Measurements from ENCODE around the gene FFAR2.
"Not testable (repeated sequence)": the region's sequence is repeated elsewhere in the genome, so short reads cannot be mapped to it uniquely, and the experiment has no call there.

Gene FFAR2

DNA sequence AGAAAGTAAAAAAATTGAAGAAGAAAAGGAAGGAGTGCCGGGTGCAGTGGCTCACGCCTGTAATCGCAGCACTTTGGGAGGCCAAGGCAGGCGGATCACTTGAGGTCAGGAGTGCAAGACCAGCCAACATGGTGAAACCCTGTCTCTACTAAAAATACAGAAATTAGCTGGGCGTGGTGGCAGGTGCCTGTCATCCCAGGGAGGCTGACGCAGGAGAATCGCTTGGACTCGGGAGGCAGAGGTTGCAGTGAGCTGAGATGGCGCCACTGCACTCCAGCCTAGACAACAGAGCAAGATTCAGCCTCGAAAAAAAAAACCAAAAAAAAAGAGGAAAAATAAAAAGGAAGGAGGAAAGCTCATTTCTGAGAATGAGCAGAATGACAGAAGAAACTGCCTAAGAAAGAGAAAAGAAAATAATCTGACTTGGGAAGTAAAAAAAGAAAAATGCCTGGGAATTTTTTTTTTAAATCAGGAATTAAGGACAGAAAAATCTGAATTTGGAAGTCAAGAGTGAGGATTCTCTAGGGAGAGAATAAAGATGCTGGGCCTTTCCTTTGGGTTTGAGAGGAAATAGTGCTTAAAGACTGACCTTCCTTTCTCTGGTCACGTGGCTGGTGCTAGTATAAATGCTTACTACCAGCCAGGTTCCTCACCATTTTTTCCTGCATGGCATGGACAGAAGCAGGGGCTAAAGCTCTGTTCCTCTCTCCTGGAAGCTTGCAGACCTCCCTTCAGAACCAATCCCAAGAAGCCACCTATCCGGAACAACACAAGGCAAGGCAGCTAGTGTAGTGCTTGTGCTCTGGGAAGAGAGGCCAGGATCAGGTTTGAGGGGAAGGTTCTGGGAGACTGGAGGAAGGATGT lies at the start of gene FFAR2:
Gene FFAR2 (plus strand): TSS at position 652 of the 864 bp plus-strand sequence. CDS start 1,458 bp downstream, outside the sequence.
- no peak for DNase-seq

DNA sequence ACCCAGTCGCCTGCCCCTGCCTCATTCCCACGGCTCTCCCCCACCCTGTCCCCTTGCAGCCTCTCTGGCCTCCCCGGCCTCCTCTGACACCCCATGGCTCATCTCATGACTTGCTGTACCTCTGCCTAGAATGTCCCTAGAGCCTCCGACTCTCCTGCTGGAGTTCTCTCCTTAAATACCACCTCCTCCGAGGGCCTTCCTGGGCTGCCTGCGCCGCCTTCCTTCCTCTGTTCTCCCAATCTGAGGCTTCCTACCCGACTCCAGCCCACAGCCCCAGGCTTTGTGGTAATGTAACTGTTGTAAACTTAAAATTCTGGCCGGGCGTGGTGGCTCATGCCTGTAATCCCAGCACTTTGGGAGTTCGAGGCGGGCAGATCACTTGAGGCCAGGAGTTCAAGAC lies 49.5 kb upstream of the FFAR2 start:
- no peak for DNase-seq

DNA sequence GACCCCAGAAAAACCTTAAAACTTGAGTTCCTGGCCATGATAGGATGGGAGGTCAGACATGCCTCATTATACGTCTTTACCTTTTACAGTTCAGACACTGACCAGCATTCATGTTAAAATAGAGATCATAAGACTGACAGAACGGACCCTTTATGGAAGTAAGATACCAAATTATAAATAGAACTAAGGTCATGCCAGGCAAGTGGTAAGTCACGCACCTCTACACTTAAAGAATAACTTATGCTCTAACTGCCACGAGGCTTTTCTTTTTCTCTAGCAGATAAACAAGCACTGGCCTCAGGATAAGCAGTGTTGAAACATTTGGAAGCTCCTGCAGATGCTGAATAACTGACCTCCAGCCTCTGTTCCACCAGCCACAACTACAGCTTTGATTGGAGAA lies 48.8 kb upstream of the FFAR2 start:
- DNase-seq: no peak

DNA sequence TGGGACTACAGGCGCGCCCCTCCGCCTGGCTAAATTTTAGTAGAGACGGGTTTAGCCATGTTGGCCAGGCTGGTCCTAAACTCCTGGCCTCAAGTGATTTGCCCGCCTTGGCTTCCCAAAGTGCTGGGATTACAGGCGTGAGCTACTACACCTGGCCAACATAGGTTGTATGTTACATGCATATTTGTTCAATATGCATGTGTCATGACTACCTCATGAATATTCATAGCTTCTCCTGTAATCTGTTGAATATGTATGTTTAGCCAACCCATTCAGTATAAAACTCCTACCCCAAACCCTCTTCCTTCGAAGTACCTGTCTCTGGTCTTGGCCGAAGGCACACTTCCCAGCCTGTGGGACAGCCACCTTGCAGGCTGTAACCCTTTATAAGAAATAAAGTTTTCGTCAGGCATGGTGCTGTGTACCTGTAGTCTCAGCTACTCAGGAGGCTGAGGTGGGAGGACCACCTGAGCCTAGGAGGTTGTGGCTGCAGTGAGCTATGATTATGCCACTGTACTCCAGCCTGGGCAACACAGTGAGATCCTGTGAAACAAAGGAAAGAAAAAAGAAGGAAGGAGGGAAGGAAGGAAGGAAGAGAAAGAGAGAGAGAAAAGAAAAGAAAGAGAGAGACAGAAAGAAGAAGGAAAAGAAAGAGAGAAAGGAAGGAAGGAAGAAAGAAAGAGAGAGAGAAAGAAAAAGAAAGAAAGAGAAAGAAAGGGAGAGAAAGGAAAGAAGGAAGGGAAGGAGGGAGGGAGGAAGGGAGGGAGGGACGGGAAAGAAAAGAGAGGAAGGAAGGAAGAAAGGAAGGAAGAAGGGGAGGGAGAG lies 47.9 kb upstream of the FFAR2 start:
- DNase-seq: no peak

DNA sequence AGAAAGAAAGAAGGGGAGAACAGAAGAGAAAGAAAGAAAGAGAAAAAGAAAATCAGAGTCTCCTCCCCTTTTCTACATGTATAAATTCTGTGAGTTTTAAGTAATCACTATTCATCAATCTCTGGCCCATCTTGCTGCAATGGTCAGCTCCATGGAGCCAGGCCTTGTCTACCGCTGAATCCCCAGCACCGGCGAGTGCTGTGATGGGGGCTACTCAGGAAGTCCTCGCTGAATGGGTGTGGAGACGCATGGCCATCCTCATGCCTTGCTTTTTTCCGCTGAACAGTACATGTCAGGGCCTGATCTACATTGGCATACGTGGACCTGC lies 47.3 kb upstream of the FFAR2 start:
- DNase-seq: no peak

DNA sequence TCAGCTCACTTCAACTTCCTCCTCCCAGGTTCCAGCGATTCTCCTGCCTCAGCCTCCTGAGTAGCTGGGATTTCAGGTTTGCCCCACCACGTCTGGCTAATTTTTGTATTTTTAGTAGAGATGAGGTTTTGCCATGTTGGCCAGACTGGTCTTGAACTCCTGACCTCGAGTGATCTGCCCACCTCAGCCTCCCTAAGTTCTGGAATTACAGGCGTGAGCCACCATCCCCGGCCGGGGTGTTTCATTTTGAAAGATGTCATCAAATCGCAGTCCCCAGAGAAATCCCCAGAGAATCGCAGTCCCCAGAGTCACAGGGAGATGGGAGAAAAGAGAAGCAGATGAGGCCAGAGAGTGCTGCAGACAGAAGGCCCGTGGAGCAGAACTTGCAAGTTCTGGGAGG lies 46.6 kb upstream of the FFAR2 start:
- DNase-seq: not testable (repeated sequence)

DNA sequence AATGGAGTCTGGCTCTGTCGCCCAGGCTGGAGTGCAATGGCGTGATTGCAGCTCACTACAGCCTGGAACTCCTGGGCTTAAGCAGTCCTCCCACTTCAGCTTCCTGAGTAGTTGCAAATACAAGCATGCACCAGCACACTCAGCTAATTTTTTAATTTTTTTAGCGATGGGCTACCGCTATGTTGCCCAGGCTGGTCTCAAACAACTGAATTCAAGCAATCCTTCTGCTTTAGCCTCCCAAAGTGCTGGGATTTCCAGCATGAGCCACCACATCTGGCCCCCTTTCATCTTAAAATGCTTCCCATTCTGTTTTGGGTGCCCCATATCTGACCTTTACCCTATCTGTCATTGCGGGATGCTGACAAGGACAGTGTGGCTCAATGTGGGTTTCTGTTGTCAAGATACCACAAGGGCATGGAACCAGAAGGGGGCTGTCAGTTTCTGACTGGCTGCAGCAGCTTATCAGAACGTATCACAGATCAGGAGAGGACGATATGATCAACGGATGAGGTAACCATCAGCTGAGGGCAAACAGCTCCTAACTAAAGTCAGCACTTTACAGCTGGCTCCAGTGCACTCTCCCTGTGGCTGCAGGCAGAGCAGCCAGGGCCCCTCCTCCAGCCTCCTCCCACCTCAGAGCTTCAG lies 44.8 kb upstream of the FFAR2 start:
- no peak for DNase-seq

DNA sequence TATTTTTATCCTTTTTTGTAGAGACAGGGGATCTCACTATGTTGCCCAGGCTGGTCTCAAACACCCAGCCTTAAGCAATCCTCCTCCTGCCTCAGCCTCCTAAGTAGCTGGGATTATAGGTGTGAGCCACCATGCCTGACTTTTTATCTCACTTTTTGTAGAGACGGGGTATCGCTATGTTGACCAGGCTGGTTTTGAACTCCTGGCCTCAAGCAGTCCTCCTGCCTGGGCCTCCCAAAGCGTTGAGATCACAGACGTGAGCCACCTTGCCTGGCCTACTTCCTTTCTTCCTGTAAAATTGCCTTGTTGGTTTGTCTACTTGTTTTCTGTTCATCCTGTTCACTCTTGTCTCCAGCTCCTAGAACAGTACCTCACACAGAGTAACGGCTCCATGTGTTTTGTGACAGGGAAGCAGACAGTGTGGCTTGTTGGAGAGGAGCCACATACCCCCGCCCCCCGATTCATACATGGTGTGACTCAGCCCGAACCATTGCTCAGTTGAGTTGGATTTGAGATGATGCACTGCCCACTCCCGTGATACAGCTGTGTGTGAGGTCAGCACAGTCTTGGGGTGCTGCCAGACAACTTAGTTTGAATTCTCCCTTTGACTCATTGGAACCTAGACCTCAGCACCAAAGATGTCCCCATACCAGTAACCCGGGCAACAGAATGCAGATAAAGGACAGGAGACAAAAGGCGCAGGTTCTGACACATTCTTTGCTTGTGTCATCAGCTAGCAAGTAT lies 43.0 kb upstream of the FFAR2 start:
- DNase-seq: no peak

DNA sequence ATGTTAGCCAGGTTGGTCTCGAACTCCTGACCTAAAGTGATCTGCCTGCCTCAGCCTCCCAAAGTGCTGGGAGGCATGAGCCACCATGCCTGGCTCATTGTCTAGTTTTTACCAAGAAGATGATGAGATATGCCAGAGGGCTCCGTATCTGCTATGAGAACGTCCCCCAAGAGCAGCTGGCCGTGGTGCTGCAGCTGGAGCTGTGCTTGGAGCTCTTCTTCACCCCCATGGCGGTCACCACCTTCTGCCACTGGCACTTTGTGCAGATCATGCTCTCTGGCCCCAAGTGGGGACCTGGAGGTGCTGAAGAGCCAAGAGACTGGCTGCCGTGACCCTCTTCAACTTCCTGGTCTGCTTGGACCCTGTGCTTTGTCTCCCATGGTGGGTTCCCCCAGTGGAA lies 40.4 kb upstream of the FFAR2 start:
- no peak for DNase-seq

DNA sequence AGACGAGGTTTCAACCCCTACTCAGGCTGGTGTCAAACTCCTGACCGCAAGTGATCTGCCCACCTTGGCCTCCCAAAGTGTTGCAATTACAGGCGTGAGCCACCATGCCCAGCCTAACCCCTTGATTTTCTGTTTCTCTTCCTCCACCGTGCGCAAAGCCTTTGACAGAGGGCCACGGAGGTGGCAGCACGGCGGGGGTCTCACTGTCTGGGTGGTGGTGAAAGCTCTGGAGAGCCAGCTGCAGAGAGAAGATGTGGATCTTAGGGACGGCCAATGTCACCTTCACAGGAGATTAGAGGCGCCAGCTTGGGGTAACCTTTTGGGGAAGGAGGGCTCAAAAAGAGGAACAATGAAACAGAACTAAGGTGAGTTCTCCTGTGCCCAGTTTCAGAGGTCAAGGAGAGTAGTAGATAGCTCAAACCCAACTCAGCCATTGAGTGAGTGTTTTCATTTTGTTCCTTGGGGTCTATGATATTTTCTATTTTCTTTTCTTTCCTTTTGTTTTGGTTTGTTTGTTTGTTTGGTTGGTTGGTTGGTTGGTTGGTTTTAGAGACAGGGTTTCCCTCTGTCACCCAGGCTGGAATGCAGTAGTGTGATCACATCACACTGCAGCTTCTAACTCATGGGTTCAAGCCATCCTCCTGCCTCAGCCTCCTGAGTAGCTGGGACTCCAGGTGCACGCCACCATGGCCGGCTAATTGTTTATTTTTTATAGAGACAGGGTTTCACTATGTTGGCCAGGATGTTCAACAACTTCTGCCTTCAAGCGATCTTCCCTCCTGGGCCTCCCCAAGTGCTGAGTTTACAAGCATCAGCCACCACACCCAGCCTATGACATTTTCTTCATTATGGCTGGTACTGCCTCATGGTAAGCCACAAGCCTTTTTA lies 39.5 kb upstream of the FFAR2 start:
- DNase-seq: no peak

DNA sequence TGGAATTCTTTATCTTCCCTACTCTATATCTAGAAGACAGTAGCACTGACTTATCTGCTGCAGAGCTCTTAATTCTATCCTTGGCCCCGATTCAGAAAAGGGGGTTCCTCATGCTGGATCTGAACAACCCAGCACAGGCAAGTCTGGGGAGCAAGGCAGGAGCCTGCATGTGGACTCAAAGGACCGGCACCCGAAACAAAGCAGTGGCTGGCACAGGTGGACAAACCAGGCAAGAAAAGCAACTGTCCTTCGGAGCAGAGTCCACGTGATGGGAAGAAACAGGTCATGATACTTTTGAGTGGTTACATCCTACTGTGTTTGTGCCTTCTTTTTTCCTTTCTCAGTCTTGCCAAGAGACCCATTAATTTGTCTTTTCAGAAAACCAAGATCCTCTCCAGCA lies 38.9 kb upstream of the FFAR2 start:
- DNase-seq: no peak

DNA sequence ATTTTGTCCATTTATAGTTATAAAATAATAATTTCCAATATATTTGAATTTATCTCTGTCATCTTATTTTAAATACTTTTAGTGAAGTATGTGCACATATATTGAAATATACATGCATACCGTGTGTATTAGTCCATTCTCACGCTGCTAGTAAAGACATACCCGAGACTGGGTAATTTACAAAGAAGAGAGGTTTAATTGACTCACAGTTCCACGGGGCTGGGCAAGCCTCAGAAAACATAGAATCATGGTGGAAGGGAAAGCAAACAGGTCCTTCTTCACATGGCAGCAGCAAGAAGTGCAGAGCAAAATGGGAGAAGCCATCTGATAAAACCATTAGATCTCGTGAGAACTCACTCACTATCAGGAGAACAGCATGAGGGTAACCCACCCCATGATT lies 37.6 kb upstream of the FFAR2 start:
- DNase-seq: no peak

DNA sequence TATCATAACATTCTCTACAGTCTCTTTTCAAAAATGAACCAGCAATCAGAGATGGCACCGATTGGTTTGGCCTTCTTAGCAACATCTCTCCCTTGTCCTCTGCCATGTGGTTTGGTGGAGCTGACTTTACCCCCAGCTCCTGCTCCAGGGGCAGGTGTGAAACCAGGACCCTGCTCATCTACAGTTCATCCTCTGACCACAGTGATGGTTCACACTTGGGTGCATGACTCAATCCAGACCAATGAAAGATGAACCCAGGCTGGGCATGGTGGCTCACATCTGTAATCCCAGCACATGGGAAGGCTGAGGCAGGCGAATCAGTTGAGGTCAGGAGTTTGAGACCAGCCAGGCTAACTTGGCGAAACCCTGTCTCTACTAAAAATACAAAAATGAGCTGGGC lies 33.6 kb upstream of the FFAR2 start:
- DNase-seq: no peak

DNA sequence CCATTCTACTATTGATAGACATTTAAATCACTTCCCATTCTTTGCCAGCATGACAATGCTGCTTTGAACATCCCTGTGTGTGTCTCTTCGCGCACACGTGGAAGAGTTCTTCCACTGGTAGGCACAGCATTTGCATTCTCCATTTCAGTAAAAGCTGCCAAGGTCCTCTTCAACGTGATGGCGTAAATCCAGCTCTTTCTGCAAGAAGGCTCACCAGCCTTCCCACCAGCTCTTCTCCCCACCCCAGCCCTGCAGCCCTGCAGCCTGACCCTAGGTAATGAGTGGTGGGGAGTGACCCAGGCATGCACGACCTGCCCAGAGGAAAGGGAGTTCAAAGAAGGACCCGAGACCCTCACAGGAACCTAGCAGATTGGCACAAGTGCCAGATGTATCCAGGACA lies 31.7 kb upstream of the FFAR2 start:
- no peak for DNase-seq

DNA sequence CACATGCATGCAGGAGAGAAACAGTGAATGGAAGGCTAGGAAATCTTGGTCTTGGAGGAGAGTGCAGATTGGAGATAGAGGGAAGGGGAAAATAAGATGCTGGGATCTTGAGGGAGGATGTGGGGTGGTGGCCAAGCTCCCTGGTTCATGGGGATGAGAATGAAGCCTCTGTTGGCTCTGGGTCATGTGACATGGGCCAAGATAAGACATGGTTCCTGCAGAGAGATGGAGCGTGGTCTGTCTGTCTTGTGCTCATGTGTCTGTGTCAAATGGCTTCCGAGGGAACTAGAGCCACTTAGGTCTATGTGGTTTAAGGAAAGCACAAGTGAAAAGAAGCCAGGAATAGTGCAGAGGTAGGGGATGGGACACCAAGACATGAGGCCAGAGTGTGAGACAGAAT lies 30.8 kb upstream of the FFAR2 start:
- no peak for DNase-seq

DNA sequence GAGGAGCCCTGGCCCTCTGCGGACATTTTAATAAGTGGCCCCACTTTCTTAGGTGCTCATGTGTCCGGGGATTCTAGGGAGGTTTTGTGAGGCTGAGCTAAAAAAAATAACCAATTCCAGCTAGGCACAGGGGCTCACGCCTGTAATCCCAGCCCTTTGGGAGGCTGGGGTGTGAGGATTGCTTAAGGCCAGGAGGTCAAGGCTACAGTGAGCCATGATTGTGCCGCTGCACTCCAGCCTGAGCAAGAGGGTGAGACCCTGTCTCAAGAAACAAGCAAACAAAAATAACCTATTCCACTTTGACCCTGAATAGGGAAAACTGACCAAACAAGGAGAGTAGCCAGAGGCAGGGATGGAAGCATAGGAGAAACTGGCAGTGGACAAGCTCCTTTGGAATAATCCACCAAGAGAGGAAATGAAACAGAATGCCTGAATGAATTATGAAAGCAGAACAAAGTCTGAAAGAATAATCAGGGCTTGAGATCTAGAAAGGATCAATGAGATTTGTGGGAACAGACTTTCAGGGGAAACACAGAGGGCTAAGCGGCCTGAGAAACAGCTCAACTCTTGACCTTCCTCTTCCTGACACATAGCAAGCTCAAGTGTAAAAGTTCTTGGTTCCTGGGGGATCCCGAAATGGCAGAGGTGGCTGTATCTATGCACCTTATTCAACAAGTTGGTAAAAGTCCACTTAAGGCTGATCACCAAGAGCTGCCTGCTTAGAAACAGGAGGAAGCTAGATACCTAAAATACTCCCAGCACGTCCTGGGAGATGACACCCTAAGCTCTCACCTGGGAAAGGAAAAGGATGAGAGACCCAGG lies 30.1 kb upstream of the FFAR2 start:
- no peak for DNase-seq

DNA sequence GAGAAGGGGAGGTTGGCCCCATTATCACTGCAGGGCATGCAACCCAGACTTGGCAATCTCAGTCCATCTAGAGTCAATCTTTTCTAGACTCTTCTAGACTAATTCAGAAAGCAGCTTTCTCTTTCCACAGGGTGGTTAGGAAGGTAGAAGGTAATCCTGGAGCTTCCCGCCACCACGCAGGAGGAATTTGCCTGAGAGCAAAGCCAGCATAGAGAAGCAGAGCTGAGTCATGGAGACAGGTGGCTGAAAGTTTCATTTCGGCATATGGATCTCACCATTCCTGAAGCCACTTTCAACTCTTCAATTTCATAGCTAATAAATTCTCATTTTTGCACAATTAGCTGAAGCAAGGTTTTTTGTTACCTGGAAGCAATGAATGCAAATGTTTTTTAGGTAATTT lies 29.0 kb upstream of the FFAR2 start:
- DNase-seq: no peak

DNA sequence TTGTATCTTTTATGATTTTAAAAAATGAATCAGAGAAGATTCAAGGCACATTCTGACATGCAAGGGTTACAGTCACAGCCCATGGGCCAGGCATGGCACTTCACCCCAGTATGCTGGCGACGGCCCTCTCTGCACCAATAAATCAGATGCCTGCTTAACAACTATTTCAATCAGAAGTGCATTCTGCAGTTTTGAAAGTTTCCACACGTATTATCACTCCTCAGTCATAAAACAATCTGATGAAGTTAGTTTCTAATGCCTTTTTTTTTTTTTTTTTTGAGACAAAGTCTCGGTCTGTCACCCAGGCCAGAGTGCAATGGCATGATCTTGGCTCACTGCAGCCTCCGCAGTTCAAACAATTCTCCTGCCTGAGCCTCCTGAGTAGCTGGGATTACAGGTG lies 28.3 kb upstream of the FFAR2 start:
- DNase-seq: no peak

DNA sequence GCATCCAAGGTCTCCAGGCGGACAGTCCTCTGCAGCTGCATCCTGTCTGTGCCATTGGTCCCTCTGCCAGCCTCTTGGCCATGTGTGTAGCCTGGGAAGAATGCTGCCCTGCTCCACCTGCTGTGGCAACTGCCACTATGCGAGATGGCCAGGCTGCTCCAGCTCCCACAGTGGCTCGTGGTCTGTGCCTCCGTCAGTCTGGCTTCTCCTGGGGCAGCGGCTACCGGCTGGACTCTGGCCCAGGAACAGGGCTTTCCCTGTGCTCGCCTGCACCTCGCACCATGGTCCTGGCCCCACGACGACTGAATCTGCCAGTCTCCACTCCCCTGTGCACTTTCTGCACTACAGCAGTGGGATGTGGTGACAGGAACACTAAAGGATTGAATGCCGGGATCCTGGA lies 26.7 kb upstream of the FFAR2 start:
- no peak for DNase-seq

DNA sequence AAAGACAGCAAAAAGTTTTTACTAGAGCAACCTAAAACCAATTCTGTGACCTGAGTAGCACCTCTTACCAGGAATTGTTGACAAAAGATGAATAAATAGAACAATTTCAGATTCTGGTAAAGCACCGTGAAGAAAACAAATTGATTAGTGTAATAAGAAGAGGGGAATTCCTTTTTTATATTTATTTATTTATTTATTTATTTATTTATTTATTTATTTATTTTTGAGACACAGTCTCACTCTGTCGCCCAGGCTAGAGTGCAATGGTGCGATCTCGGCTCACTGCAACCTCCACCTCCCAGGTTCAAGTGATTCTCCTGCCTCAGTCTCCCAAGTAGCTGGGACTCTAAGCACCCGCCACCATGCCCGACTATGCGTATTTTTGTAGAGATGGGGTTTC lies 24.7 kb upstream of the FFAR2 start:
- DNase-seq: not testable (repeated sequence)

DNA sequence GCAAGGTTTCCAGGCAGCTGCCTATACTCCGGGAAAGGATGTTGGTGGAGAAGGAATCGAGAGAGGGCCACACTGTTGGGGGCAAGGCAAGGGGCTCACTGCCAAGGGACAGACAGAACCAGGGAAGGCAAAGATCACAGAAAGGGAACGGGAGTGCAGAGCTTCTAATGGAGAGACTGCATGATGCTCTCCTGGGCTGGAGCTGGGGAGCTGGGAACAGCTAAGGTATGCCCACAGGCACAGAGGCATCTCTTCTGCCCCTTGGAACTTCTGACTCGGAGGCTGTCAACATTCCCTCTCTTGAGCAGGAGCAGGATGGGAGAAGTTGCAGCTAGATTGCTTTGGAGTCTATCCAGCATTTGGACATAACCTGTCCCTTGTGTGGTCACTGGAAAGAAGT lies 22.4 kb upstream of the FFAR2 start:
- no peak for DNase-seq

Measured in NCI-H187 (cell line).